Adrenal gland (tissue), 5 donors: Measurements from ENCODE around the gene ARPC5L.

ENCODE experiments used
- POLR2A ChIP-seq, 2 donors: fragments of 450-650 bp; IDR thresholded peaks; one replicate each; pipeline ENCODE4 v1.6.1; 2017; ENCODE audit warnings: antibody characterized with exemption in 2 of 2, mild to moderate bottlenecking in 2 of 2, moderate library complexity in 1 of 2
- TF ChIP-seq, protein P1 (sequence below), 6 experiments: fragments of 450-650 bp in 4 of 6; fragments of 200-600 bp in 2 of 6; sonication (generic) in 1 of 6; IDR thresholded peaks; 1 replicate in 5 of 6; 2 replicates in 1 of 6; pipeline versions ENCODE4 v1.5.1 to v1.8.0; 2016 to 2021; ENCODE audit warnings: antibody characterized with exemption in 6 of 6, mild to moderate bottlenecking in 2 of 6, moderate library complexity in 1 of 6
- donor health status: DM: no; HTN: no; CAD: no.

- no peak for TF ChIP-seq POLR2A (IDR thresholded peaks at IDR 0.05)
- TF ChIP-seq, protein P1, sequence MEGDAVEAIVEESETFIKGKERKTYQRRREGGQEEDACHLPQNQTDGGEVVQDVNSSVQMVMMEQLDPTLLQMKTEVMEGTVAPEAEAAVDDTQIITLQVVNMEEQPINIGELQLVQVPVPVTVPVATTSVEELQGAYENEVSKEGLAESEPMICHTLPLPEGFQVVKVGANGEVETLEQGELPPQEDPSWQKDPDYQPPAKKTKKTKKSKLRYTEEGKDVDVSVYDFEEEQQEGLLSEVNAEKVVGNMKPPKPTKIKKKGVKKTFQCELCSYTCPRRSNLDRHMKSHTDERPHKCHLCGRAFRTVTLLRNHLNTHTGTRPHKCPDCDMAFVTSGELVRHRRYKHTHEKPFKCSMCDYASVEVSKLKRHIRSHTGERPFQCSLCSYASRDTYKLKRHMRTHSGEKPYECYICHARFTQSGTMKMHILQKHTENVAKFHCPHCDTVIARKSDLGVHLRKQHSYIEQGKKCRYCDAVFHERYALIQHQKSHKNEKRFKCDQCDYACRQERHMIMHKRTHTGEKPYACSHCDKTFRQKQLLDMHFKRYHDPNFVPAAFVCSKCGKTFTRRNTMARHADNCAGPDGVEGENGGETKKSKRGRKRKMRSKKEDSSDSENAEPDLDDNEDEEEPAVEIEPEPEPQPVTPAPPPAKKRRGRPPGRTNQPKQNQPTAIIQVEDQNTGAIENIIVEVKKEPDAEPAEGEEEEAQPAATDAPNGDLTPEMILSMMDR (IDR thresholded peaks at IDR 0.05) = no peak
Observed at GRCh38 chr9:124857533-124858162, 4.3 kb upstream of the ARPC5L start.
